Stomach (tissue), 9 donors: ENCODE data around the gene PRDM16. TPM values are rescaled to one million over a fixed set of nuclear protein-coding genes. Genes with fewer than 3 reads are reported as not detected.

Experiments
- DNase-seq, 2 donors: peaks; one replicate each; pipeline versions ENCODE4 v3.0.0 to v3.0.0-alpha.2; 2013 to 2019
- H3K27ac ChIP-seq, 5 donors: fragments of 200-600 bp in 4 of 5; sonication (generic) in 4 of 5; one replicate each; pipeline ENCODE4 v1.5.1; 2013 to 2019; ENCODE audit warnings: mild to moderate bottlenecking in 1 of 5, moderate library complexity in 1 of 5
- H3K27me3 ChIP-seq, 3 donors: fragments of 200-600 bp; sonication (generic); one replicate each; pipeline ENCODE4 v1.5.1; 2017 to 2019; ENCODE audit warnings: mixed run types in 1 of 3
- H3K36me3 ChIP-seq, 4 donors: fragments of 200-600 bp; sonication (generic); 1 replicate in 3 of 4; 2 replicates in 1 of 4; pipeline ENCODE4 v1.5.1; 2016 to 2019
- H3K4me1 ChIP-seq, 4 donors: fragments of 200-600 bp; sonication (generic); one replicate each; pipeline ENCODE4 v1.5.1; 2016 to 2019
- H3K4me3 ChIP-seq, 4 donors: fragments of 200-600 bp; sonication (generic) in 3 of 4; one replicate each; pipeline ENCODE4 v1.5.1; 2016 to 2019; ENCODE audit warnings: mild to moderate bottlenecking in 1 of 4
- H3K9me3 ChIP-seq, 4 donors: fragments of 200-600 bp; sonication (generic); one replicate each; pipeline ENCODE4 v1.5.1; 2016 to 2019
- CTCF ChIP-seq, 7 experiments: fragments of 450-650 bp in 4 of 7; fragments of 200-600 bp in 3 of 7; sonication (generic) in 3 of 7; IDR thresholded peaks; one replicate each; pipeline ENCODE4 v1.5.1; 2016 to 2019; ENCODE audit warnings: antibody characterized with exemption in 7 of 7, control low read depth in 2 of 7, mild to moderate bottlenecking in 1 of 7
- EP300 ChIP-seq: sonication (generic); formaldehyde crosslinking; IDR thresholded peaks from one replicate; pipeline ENCODE4 v1.6.1; 2017; ENCODE audit warnings: antibody characterized with exemption
- POLR2A ChIP-seq, 4 donors: fragments of 450-650 bp; IDR thresholded peaks; one replicate each; pipeline ENCODE4 v1.6.1; 2016; ENCODE audit warnings: antibody characterized with exemption in 4 of 4, control low read depth in 2 of 4, mild to moderate bottlenecking in 1 of 4, moderate library complexity in 1 of 4
- POLR2AphosphoS5 ChIP-seq, 3 donors: sonication (generic); formaldehyde crosslinking; IDR thresholded peaks; one replicate each; pipeline ENCODE4 v1.6.1; 2016; ENCODE audit warnings: antibody characterized with exemption in 3 of 3
- WGBS, 5 donors: extraction: QIAGEN DNeasy Blood & Tissue Kit in 3 of 5; methylation state at CpG; one replicate each; pipeline versions ENCODE4 v1.1.5 to v1.1.7; 2013 to 2018; 5-methylcytosine and 5-hydroxymethylcytosine counted together
- intact Hi-C: fragments of 100-400 bp; cut with DNase I; formaldehyde crosslinking; loops from one replicate; pipeline ENCODE4 v1.15.1; 2023; ENCODE audit warnings: low total_unique reads
- polyA plus RNA-seq, 3 donors: library from polyadenylated mRNA; stranded (reverse); fragments of 200-250 nt; gene quantifications; one replicate each; pipeline ENCODE4 v1.2.3, GENCODE V29; 2013
- total RNA-seq, 5 donors: library from RNA; depleted of rRNA; stranded (reverse); fragments of >200 nt; gene quantifications; one replicate each; pipeline versions ENCODE4 v1.1.0 to v1.2.3, GENCODE V29; 2014 to 2016
- donor health status: healthy with polysubstance abuse.
- donor health status: Bipolar disorder and iron deficiency.
- donor health status: healthy.

PRDM16 gene
- total and polyA plus RNA-seq, 8 donors, result 0.29 to 222 (median 15.8) TPM

GRCh38 chr1:3082051-3082450, 13.0 kb downstream of the PRDM16 start:
- Histone ChIP-seq H3K36me3 (no peaks in the 10 kb centered on the region), H3K27ac (no peak overlapping the region), H3K27me3 (peaks cover 0 to 20% (median 0%) of the 10 kb centered on the region in 3 donors), H3K9me3 (no peaks in the 10 kb centered on the region), H3K4me1 (peaks cover 23 to 43% (median 37%) of the 10 kb centered on the region in 4 donors), H3K4me3 (no peak overlapping the region)
- WGBS, 5 donors, result 78 to 85% (median 84%) methylated on average over 4 to 8 of the region's 8 CpGs
- intact Hi-C loops, result no loop called here
- no peak for DNase-seq
- TF ChIP-seq POLR2A (IDR thresholded peaks at IDR 0.05) (no peak), EP300 (no peak), CTCF (IDR thresholded peaks at IDR 0.05) (no peak), POLR2AphosphoS5 (IDR thresholded peaks at IDR 0.05) (no peak)

- WGBS, 5 donors, result 84 to 90% (median 87%) methylated on average over 8 to 42 of the region's 42 CpGs
- no peak for DNase-seq
These were observed 13.8 kb downstream of the PRDM16 start for GRCh38 chr1:3082571-3083516.

GRCh38 chr1:3084154-3084553, 15.2 kb downstream of the PRDM16 start:
- WGBS, 5 donors, result 76 to 85% (median 81%) methylated on average over 13 to 16 of the region's 16 CpGs
- DNase-seq, result no peak
- TF ChIP-seq EP300 (no peak), CTCF (IDR thresholded peaks at IDR 0.05) (no peak), POLR2A (IDR thresholded peaks at IDR 0.05) (no peak), POLR2AphosphoS5 (IDR thresholded peaks at IDR 0.05) (no peak)
- Histone ChIP-seq H3K36me3 (no peaks in the 10 kb centered on the region), H3K9me3 (no peaks in the 10 kb centered on the region), H3K4me1 (peaks cover 2 to 23% (median 17%) of the 10 kb centered on the region in 4 donors), H3K27ac (no peak overlapping the region), H3K27me3 (peaks cover 0 to 3% (median 0%) of the 10 kb centered on the region in 3 donors), H3K4me3 (no peak overlapping the region)
- intact Hi-C loops, result no loop called here

More at GRCh38 chr1:3082571-3083516, 13.8 kb downstream of the PRDM16 start:
- H3K36me3 ChIP-seq, result no peaks in the 10 kb centered on the region
- no peaks in the 10 kb centered on the region for H3K9me3 ChIP-seq
- no peak overlapping the region for H3K4me3 ChIP-seq
- peak overlapping the region in 1 of 5 donors; percentile 4 for H3K27ac ChIP-seq
- peaks cover 0 to 13% (median 0%) of the 10 kb centered on the region in 3 donors for H3K27me3 ChIP-seq
- no peak for TF ChIP-seq POLR2AphosphoS5 (IDR thresholded peaks at IDR 0.05)
- TF ChIP-seq CTCF (IDR thresholded peaks at IDR 0.05), result no peak
- no peak for TF ChIP-seq EP300
- TF ChIP-seq POLR2A (IDR thresholded peaks at IDR 0.05), result no peak
- peaks cover 15 to 35% (median 29%) of the 10 kb centered on the region in 4 donors for H3K4me1 ChIP-seq
- intact Hi-C loops, result no loop called here

- Histone ChIP-seq H3K9me3 (no peaks in the 10 kb centered on the region), H3K36me3 (no peaks in the 10 kb centered on the region), H3K27me3 (no peaks in the 10 kb centered on the region), H3K4me3 (no peak overlapping the region), H3K27ac (no peak overlapping the region), H3K4me1 (peaks cover 0 to 17% (median 12%) of the 10 kb centered on the region in 4 donors)
- no peak for TF ChIP-seq POLR2AphosphoS5 (IDR thresholded peaks at IDR 0.05)
- no peak for TF ChIP-seq POLR2A (IDR thresholded peaks at IDR 0.05)
- no peak for TF ChIP-seq CTCF (IDR thresholded peaks at IDR 0.05)
- no peak for TF ChIP-seq EP300
- intact Hi-C loops, result no loop called here
- WGBS, 5 donors, result 67 to 73% (median 67%) methylated on average over 11 to 12 of the region's 12 CpGs
- DNase-seq, result no peak
These were observed 15.7 kb downstream of the PRDM16 start for GRCh38 chr1:3084726-3085125.
